Cardiac fibroblast (primary cell): ENCODE data around the gene MVB12B.
A peak's percentile ranks its signal among the peaks of the same experiment; 100 is the strongest.

ENCODE experiments used
- DNase-seq, 2 donors: peaks; one replicate each; pipeline versions ENCODE4 v3.0.0 to v3.0.0-alpha.2; 2010; ENCODE audit warnings: low read depth in 2 of 2
- H3K4me3 ChIP-seq, 2 donors: replicated peaks in 1 of 2; 1 replicate in 1 of 2; 2 replicates in 1 of 2; pipeline ENCODE4 v1.5.1; 2011; ENCODE audit warnings: low read depth in 2 of 2, low read length in 2 of 2, mild to moderate bottlenecking in 2 of 2, moderate library complexity in 1 of 2
- CTCF ChIP-seq: IDR thresholded peaks from one replicate; pipeline ENCODE4 v1.5.1; 2011; ENCODE audit warnings: low read depth, mild to moderate bottlenecking, low read length, inconsistent platforms

MVB12B gene

GRCh38 chr9:126378761-126379160 lies 52.1 kb downstream of the MVB12B start:
- TF ChIP-seq CTCF = no peak
- H3K4me3 ChIP-seq = no peak overlapping the region
- no peak for DNase-seq

GRCh38 chr9:126379661-126380360 lies 53.2 kb downstream of the MVB12B start:
- peak in 1 of 2 donors; percentile 31 for DNase-seq
- TF ChIP-seq CTCF = no peak

GRCh38 chr9:126380447-126380846 lies 53.8 kb downstream of the MVB12B start:
- no peak overlapping the region for H3K4me3 ChIP-seq
- TF ChIP-seq CTCF = no peak
- no peak for DNase-seq

More at GRCh38 chr9:126379661-126380360, 53.2 kb downstream of the MVB12B start:
- H3K4me3 ChIP-seq = no peak overlapping the region

- TF ChIP-seq CTCF = no peak
- H3K4me3 ChIP-seq = no peak overlapping the region
These were observed 54.6 kb downstream of the MVB12B start for GRCh38 chr9:126381195-126381594.

GRCh38 chr9:126383406-126384046 lies 56.9 kb downstream of the MVB12B start:
- DNase-seq = no peak
- H3K4me3 ChIP-seq = no peak overlapping the region
- no peak for TF ChIP-seq CTCF

More at GRCh38 chr9:126381195-126381594, 54.6 kb downstream of the MVB12B start:
- no peak for DNase-seq

GRCh38 chr9:126384926-126385325 lies 58.3 kb downstream of the MVB12B start:
- DNase-seq = no peak
- H3K4me3 ChIP-seq = no peak overlapping the region
- no peak for TF ChIP-seq CTCF

- H3K4me3 ChIP-seq = no peak overlapping the region
- TF ChIP-seq CTCF = peak; percentile 34
These were observed 59.5 kb downstream of the MVB12B start for GRCh38 chr9:126386088-126386487.

More at GRCh38 chr9:126386088-126386487, 59.5 kb downstream of the MVB12B start:
- DNase-seq = peak; percentile 17 to 44
